HK-2 (cell line): ENCODE data around the gene LGALS8.
"Not testable (repeated sequence)": the region's sequence is repeated elsewhere in the genome, so short reads cannot be mapped to it uniquely, and the experiment has no call there.

Source experiments
- DNase-seq: peaks from one replicate; pipeline ENCODE4 v3.0.0-alpha.2; 2018; ENCODE audit not compliant: unreplicated experiment

LGALS8 gene

DNA sequence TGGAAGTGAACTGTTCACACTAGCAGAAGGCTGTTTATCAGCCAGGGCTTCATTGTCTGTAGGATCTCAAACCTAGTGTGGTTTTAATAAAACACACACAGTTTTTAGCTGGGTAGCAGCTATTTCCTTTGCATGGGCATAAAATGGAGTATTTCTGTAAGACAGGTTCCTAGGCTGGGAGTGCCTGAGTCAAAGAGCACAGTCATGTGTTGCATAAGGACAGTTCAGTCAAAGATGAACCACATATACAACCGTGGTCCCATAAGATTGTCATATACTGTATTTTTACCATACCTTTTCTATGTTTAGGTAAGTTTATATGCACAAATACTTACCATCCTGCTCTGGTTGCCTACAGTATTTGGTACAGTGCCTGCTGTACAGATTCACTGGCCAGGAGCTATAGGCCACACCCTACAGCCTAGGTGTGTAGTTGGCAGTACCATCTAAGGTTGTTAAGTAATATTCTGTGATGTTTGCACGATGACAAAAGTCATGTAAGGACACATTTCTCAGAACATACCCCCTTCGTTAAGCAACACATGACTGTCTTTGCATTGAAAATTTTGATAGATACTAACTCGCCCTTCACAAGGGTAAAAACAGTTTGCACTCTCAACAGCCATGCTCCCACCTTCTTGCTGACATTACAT, 17.2 kb downstream of the LGALS8 start:
- DNase-seq: no peak

DNA sequence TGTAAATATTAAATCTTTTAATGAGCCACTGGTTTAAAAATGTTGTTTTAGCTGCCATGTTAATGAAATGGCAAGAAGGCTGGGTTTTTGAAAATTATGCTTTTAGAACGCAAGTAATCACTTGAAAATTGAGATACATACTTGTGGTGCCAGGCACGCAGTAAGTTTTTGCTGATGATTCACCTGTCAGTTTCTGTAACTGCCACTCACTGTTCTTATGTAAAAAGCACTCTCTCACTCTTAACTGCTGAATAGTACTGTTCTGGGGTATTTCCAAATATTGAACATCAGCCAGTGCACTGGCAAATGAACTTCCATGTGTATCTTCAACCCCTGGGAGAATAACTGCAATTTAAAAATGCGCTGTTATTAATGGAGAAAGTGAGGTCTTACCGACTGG, 17.9 kb downstream of the LGALS8 start:
- DNase-seq: no peak

DNA sequence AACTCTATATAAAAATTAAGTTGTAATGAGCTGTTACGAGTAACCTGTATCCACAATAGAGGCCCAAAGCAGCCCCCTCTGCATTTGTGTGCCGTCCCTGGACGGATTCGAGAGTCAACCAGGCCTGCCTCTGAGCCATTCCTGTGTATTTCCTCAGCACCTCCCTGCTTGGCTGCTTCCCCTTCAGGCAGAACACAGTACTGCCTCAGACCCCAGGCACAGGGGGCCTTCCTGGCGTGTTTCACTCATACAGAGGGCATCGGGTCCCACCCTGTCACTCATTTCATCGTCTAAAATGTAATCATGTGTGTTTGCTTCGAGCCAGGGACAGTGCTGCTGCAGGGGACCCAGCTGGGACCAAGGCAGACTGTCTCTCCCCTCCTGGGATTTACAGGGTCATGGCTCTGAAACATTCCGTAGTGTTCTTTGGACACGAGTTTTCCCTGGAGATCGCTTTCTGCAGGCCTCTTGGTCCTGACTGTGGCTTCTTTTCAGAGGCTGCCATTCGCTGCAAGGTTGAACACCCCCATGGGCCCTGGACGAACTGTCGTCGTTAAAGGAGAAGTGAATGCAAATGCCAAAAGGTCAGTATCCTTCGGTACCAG, 19.4 kb downstream of the LGALS8 start:
- no peak for DNase-seq

DNA sequence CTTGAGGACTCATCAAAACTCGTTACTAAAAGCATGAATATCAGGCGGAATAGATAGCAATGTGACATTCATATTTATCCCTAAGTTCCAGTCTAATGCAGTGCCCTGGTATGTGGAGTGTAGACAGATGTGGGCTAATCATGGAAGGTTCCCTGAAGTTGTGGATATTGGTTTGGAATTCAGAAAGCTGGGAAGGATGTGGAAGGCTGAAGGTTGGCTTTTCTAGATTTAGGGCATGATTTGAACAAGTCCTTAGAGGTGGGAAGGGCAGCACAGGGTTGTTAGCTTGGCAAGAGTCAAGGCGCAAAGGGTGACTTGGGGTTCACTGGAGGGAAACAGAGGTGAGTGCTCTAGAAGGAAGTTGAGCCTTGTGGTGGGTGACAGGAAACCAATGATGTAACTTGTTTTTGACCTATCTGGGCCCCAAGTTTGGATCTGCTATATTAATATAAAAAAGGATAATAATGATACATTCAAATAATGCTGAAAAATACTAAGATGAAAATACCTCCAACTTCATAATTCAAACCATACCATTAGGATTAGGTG, 21.9 kb downstream of the LGALS8 start:
- no peak for DNase-seq

DNA sequence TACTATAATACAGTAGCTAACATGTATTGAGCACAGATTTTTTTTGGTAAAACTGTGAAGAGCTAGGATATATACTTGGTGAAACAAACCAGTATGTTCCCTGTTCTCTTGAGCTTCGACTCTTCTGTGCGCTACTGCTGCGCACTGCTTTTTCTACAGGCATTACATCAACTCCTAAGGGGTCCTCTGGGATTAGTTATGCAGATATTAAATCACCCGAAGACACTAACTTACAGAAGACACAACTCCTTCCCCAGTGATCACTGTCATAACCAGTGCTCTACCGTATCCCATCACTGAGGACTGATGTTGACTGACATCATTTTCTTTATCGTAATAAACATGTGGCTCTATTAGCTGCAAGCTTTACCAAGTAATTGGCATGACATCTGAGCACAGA, 24.7 kb downstream of the LGALS8 start:
- no peak for DNase-seq

DNA sequence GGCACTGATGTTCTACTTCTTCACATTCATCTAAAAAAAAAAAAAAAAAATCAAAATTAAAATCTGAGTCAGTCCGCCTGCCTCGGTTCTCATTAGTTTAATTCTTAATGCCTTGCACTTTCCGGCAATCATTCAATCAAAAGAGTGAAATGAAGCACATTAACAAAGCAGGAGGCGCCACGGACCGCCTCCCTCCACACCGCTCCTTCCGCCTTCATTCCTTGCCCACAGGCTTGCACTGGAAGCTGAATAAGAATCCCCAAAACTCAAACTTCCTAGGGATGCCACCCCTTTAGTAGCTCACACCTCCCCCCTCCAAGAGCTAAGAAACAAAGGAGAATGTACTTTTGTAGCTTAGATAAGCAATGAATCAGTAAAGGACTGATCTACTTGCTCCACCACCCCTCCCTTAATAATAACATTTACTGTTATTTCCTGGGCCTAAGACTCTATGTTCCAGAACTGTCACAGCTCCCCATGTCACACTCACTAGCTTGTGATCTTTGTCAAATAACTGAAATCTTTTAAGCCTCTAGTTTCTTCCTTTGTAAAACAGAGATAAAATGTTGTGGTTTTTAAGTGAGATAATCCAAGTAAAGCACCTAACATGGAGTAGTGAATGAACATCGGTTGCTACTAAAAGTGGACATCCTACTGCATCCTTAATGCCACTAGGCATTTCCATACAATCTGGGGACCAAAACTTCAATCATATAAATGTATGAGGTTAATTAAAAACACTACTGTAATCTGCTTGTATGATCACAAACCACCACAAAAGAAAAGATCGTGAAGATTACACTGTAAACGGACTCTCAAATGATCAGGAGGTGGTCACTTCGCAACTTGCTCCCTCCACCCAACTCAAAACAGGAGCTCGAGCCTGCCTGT, 27.4 kb downstream of the LGALS8 start:
- no peak for DNase-seq

DNA sequence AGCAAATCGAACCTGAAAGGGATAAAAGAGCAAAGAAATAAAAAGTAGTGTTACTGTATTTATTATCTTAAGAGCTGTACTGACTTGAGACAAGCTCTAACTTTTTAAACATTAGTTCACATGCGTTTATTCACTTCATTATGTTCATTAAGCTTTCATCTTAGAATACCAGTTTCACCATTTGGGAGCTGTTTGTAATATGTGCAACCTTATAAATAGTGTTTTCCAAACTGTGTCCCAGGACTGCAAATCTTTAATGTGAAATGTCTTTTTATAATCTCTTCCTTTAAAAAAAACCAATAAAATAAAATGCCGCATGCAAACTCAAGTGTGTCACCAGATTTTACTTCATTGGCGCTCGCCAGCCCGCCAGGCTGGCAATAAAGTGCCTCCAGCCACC, 28.3 kb downstream of the LGALS8 start:
- DNase-seq: no peak

DNA sequence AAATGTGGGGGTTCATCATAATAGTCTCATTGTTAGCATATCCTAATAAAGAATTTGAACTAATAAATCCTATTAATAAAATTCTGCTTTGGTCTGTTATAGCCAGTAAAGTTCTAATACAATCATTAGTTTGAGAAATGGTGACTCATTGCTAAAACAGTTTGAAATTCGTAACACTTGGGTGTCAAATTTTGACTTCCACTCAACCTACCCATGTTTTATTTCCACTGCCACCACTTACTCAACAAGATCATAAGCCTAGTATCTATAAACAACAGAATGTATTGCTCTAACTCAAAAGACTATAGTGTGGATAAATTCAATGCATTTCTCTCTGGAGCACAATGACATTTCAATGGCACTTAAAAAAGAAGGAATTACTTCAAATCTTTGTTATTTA, 29.1 kb downstream of the LGALS8 start:
- no peak for DNase-seq

DNA sequence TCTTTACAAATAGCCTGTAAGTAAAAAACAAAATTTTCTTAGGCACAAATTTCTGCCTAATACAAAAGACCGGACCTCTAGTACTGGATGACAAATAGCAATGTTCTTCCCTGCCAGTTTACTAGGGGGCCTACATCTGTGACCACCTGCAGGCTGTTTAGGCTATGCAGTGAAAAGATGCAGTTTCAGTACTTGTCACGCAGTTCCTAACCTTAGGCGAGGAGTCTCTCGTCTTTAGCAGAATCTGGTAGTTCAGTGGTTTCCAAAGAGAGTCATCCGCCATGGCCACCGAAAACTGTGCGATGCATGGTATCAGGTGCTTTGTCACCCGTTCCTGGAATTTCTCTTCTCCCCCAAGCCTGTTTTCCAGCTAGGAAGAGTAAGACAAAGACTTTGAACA, 29.6 kb downstream of the LGALS8 start:
- no peak for DNase-seq

DNA sequence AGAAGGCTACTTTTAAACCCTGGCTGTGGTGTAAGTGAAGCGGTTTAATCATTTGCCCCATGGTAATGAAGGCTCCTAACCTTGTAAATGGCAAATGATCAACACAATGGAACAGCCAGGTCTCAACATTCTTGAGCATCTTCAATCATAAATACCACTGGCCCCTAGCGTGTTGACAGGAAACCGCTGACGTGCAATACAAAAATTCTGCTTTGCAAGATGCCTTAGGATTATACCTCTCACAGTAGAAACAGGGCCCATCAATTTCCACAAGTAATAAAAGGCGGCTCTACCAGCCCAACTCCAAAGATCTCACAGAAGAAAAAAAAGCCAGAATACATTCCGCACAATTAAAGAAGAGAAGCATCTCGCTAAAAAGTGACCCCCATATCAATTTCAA, 32.8 kb downstream of the LGALS8 start:
- no peak for DNase-seq

DNA sequence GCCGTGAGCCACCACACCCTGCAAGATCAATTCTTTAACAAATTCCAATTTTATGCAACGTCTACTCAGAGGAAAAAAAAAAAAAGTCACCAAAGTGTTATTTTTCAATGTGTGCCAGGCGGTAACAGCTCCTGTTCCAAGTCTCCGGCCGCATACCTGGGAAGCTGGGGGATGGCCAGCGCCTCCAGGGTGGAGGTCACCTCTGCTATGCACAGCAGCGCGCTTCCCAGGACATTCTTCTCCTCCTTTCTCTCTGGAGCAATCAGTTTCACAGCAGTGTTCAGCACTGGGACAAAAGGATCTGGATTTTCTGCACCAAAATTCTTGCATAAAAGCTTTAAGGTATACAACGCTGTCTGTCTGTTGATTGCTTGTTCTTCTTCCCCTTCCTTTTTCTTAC, 34.3 kb downstream of the LGALS8 start:
- DNase-seq: no peak

DNA sequence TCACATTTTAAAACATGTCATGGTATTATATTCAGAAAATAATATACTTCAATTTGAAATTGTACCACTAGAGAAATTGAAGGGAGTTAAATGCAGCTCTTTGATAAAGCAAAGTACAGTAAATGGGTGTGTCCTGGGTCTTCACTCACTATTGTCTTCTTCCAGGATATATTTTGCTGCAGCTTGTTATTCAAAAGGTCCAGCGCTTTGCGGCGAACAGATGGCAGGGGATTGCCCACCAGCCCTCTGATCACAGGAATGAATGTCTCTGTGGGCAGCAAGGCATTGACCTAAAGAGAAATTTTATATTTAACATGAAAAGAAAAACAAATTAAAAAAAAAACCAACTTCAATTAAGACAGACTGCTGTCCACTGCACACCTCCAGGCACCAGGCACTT, 35.1 kb downstream of the LGALS8 start:
- no peak for DNase-seq

DNA sequence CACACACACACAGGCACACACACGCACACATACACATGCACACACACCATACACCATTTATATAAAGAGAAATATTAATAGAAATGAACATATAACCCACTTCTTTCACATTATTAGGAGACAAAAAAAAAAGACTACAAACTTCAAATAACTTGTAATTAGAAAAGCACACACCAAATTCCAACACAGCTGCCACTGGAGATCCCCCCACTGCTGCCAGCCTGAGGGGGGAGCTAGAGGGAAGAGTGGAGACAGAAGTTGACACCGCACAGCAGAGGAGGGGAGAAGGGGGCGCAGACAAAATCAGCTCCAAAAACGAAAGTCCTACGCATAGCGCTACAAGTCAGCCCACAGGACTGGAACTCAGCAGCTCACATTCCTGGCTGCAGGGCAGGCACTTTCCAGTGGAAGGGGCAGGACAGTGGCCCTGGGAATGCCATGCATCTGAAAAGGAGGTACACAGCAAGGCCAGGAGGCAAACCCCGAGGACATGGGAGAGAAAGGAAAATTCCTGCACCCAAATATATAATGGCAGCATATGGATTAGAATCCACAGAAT, 36.5 kb downstream of the LGALS8 start:
- no peak for DNase-seq

DNA sequence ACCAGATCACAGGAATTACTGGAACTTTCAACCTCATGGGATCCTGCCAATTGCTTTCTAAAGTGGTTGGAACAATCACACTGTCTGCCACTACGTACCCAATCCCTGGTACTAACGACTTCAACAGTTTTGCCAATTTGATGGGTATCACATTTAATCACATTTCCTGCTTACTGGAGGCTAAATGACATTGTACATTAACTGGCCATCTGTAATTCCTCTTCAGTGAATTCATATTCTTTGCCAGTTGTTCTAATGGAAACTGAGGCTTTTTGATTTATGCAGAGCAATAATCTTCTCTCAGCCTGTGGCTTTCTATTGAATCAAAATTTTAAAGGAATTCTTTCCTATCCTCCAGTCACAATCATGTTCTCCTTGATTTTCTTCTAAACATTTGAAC, 38.2 kb downstream of the LGALS8 start:
- no peak for DNase-seq

DNA sequence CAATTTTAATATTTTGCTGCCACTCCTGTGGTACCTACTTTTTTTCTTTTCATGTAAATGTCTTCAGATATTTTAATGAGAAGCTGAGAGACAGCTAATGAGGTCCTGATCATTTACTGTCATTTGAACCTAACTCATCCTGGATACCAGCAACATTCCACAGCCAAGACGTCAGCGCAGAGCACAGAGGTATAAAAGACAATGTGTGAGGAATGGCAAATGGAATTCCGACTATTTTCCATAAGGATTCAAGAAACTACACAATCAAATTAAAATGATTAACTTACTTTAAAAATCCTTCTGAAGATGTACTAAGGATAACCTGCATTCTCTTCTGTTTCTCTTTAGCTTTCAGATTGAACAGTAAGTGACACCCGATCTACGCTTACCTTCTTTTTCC, 41.7 kb downstream of the LGALS8 start:
- no peak for DNase-seq

DNA sequence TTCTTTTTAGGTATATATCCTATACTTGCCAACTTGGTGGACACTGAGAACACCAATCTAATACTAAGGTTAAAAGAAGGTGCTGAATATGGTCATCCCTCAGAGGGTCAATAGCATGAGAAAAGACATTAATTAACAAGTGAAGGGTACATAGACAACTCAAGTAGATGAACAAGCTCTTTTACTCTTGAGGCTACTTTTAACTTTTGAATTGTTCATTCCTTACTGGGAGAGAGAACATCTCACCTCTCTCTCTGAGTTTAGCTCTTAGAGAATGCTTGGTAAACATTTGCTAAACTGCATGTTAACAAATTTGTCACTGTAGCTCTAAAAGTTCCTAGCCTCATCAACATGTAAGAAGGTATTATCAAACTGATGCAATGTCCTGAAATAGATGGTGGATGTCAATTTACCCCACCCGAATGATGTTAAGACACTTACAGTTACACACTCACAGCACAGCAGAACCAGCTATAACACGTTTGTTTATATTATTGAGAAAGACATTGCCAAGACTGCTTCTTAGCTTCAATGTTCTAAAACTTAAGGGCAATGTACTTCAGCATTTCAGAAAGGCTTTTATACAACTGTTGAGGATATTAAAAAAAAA, 44.6 kb downstream of the LGALS8 start:
- DNase-seq: no peak

DNA sequence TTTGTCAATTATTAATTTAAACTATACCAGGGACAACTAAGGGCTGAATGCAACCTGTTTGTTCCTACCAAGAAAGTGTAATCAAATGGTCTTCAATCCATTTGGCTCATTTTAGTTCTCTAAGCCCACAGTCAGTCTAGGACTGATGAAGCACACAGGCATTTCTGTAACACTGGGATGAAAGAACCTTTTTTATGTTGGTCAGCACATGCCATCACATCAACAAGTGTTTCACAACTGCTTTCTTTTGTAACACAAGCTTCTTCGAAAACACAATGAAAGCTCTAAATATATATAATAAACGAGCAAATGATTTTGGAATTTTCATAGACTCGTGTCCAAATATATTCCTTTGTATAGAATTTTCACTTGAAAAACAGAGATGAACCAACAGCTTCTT, 51.7 kb downstream of the LGALS8 start:
- DNase-seq: no peak

DNA sequence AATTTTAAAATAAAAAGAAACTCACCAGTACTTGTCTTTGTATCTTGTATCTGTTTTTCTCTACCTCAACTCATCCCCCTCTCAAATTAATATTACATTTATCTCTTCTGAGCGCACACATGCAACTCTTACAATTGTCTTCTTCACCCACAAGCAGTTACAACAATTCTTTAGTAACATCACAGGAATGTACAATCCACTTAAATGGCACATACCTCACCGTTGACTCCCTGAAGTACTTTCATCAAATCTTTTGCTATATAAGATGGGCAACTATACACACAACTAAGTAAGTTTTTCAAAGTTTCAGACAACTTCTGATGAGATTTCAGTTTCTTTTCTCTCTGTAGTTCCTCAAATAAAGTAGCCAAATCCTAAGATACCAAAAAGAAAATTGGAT, 52.2 kb downstream of the LGALS8 start:
- no peak for DNase-seq

DNA sequence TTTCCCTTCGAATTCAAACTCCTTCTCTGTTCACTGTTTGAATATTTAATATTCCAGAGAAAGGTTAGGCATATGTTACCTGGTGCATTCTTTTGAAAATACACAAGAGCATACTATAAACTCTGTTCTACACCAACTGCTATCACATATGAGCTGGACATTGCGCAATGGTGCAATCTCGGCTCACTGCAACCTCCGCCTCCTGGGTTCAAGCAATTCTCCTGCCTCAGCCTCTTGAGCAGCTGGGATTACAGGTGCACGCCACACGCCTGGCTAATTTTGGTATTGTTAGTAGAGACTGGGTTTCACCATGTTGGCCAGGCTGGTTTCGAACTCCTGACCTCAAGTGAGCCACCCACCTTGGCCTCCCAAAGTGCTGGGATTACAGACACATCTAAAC, 53.3 kb downstream of the LGALS8 start:
- DNase-seq: not testable (repeated sequence)

DNA sequence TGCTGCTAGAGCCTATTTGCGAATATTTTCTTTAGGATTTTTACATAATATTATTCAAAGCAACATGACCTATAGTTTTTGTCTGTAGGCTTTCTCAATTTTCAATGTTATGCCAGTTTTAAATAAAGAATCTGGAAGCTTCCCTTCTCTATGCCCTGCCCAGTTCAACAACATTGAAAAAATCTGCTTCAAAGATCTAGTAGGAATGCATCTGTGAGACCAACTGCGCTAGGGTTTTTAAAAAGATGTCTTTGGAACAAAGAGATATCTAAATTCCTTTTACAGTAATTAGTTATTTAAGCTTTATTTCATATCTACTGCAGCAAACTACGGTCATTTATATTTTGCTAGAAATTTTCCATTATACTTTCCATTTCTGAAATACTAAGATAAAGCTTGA, 54.9 kb downstream of the LGALS8 start:
- no peak for DNase-seq

DNA sequence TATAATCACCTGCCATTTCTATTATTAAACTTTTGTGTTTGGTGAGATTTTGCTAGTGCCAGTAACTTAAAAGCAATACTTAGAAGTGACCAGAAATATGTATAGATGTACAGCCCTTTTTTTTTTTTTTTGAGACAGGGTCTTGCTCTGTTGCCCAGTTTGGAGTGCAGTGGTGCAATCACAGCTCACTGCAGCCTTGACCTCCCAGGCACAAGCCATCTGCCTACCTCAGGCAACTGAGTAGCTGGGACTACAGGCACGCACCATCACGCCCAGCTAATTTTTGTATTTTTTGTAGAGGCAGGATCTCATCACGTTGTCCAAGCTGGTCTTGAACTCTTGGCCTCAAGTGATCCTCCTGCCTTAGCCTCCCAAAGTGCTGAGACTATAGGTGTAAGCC, 56.6 kb downstream of the LGALS8 start:
- not testable (repeated sequence) for DNase-seq

DNA sequence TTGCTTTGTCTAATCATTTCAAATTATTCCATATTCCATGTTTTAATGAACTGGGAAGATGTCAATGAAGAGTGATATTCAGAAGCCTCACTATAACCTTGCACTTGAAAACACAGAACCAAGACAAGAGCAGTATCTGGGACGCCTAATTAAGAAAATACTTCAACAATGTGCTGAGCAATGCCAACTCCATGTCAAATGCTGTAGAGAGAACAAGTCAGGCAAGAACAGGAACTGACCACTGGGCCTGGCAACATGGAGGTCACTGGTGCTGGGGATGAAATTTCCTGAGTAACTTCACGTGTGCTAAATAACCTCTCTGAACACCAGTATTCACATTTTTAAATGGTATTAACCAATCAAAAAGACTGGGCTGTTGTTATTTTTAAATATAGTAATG, 57.7 kb downstream of the LGALS8 start:
- no peak for DNase-seq
